ENCODE results near the gene TFAP2A.

The TFAP2A gene

GRCh38 chr6:10382728-10383330 is 32.0 kb downstream of the TFAP2A start:
- DNase-seq (ENCODE audit: low spot score), result no peak

GRCh38 chr6:10382322-10382721 is 32.6 kb downstream of the TFAP2A start:
- no peak for DNase-seq (ENCODE audit: low spot score)

GRCh38 chr6:10381830-10382208 is 33.1 kb downstream of the TFAP2A start:
- DNase-seq (ENCODE audit: low spot score), result no peak

- no peak for DNase-seq (ENCODE audit: low spot score)
Measured at GRCh38 chr6:10381133-10381829, 33.6 kb downstream of the TFAP2A start.

GRCh38 chr6:10375391-10375969 is 39.4 kb downstream of the TFAP2A start:
- DNase-seq (ENCODE audit: low spot score), result no peak

- DNase-seq (ENCODE audit: low spot score), result peak; percentile 22
Measured at GRCh38 chr6:10373642-10374359, 41.1 kb downstream of the TFAP2A start.

GRCh38 chr6:10369896-10370295 is 45.0 kb downstream of the TFAP2A start:
- no peak for DNase-seq (ENCODE audit: low spot score)

GRCh38 chr6:10368861-10369260 is 46.0 kb downstream of the TFAP2A start:
- DNase-seq (ENCODE audit: low spot score), result no peak

- DNase-seq (ENCODE audit: low spot score), result no peak
Measured at GRCh38 chr6:10363911-10364310, 51.0 kb downstream of the TFAP2A start.

GRCh38 chr6:10362300-10362699 is 52.6 kb downstream of the TFAP2A start:
- no peak for DNase-seq (ENCODE audit: low spot score)

- DNase-seq (ENCODE audit: low spot score), result no peak
Measured at GRCh38 chr6:10361428-10361827, 53.4 kb downstream of the TFAP2A start.

- DNase-seq (ENCODE audit: low spot score), result no peak
Measured at GRCh38 chr6:10359581-10359980, 55.3 kb downstream of the TFAP2A start.

GRCh38 chr6:10355115-10355702 is 59.7 kb downstream of the TFAP2A start:
- no peak for DNase-seq (ENCODE audit: low spot score)

GRCh38 chr6:10351791-10352190 is 63.1 kb downstream of the TFAP2A start:
- no peak for DNase-seq (ENCODE audit: low spot score)

- DNase-seq (ENCODE audit: low spot score), result no peak
Measured at GRCh38 chr6:10350720-10351119, 64.2 kb downstream of the TFAP2A start.

GRCh38 chr6:10347561-10348327 is 67.1 kb downstream of the TFAP2A start:
- peak; percentile 15 for DNase-seq (ENCODE audit: low spot score)

Data from AG08395 (cell line).